ENCODE results near the gene RABGAP1L.
A peak's percentile ranks its signal among the peaks of the same experiment; 100 is the strongest.

Gene RABGAP1L

DNA sequence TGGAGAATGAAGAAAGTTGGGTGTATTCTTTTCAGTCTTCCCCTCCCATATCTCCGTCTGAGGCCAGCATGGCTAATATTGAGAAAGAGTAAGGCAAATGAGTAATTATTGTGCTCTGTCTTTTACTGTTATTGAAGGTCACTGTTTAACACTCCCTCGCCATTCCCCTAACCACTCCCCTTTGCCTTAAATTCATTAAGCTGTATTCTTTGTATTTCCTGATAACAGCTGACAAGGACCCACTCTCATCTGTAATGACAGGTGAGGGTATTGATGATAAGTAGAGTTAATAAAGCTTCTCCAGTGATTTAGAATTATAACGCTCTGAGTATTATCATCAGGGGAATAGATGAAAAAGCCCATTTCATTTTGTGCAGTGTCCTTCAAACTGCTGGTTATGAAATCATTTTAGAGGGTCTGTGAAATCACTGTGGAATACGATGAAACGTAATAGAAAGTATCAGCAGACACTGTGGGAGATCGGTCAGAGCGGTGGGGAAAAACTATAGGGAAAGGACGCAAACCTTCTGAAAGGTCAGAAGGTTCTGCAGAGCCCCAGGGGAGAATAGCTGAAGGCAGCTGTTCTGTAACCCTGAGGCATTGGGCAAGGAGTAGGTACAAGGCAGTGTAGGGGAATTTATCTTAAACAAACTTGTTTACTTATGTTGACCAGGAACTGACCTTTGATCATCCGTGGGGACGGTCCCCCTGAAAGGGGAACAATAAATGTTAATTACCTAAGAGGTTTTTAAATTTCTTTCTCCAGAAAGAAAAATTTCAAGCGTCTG lies 794.2 kb downstream of the RABGAP1L start:
- DNase-seq, result no peak

DNA sequence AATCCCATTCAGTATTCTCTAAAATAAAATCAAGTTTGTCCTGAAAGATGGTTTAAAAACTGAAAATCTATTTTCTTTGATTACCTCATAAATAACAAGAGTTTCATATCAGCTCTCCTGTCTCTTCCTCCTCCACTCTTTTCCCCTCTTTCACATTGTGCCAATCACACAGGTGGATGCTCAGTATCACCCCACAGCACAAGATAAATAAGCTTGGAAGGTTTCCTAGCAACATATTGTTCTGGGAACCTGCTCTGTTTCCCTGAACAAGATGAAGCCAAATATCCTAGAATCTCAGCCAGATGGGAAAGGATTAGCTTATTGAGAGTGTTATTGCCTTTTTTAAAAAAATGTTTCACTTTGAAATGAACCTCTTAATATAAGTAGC lies 794.7 kb downstream of the RABGAP1L start:
- no peak for DNase-seq

DNA sequence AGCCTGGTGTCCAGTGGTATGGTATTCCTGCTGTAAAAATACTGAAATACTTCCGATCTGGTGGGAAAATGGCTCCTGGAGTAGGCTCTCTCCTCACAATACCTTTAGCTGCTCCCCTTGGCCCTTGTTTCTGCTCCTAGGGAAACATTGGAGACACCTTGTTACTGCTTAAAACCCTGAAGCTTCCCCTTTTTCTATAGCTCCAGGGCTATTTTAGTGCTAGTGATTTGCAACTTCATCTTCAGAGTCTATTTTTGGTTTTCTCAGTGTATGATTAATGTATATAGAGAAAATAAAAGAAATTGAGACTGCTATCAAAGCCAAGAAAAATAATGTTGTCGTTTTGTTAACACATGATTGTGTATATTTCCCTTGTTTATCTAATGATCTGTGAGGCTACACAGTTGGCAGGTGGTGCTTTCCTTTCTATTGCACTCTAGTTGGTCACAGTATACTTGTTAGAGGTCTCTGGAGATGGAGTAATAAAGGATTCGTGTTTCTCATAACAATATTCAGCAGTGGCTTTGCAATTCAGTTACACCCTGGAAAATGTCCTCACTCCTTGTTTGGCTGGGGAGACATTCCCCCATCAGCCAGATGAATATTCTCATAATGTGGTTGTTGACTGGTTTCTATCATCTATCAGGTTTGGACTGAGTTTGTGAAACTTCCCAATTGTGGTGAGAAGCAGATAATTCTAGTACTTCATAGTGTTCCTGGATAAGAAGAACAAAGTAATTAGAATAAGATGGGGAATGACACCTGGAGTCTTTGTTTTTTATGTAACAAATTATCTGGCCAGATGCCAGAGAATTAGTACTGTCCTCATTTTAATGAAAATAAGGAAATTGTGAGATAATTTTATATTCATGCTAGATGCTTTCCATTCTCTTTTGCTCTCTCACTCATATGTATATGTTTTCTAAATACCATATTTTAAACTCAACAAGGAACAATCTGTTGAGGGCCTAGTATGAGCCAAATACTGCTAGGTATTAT lies 795.6 kb downstream of the RABGAP1L start:
- no peak for DNase-seq

DNA sequence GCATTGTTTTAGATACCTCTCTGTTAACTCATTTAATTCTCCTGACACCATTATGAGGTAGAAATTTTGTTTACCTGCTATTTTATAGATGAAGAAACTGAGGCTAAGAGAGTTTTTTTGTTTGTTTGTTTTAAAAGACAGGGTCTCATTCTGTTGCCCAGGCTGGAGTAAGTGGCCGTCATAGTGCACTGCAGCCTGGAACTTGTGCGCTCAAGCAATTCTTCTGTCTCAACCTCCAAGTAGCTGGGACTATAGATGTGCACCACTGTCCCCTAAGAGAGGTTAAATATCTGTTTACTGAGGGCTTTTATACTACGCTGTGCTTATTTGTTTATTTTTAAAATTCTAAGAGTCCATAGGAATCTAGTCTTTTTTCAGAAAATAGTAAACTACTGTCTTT lies 796.8 kb downstream of the RABGAP1L start:
- DNase-seq, result no peak

DNA sequence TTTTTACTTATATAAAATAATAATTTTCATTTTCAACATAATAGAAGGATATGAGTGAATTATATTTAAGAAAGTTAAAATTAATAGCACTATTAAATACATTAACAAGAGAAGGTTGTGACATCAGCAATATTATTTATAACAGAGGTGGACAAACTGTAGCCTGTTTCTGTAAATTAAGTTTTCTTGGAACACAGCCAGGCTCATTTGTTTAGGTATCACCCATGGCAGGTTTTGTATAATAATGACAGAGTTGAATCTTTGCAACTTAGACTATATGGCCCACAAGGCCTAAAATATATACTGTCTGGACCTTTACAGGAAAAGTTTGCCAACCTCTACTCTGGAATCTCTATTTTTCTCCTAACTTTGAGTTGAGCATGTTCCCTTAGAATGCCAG lies 797.7 kb downstream of the RABGAP1L start:
- no peak for DNase-seq

DNA sequence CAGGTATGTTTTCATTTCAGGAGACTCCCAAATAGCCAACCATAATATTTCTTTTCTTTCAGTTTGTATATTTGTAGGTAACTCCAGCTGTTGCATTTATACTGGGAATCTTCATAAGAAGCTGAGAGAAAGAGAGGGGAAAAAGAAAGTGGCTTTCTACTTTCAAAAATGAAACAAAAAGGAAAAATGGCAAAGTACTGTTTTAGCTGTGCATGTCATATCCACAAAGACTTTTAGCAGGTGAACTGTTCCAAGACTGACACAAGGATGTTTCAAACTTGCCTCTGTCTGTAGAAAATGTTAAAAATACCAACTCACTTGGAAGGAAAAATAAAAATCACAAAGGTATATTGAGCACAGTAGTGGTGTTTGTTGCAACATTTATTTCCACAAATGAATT lies 798.5 kb downstream of the RABGAP1L start:
- no peak for DNase-seq

DNA sequence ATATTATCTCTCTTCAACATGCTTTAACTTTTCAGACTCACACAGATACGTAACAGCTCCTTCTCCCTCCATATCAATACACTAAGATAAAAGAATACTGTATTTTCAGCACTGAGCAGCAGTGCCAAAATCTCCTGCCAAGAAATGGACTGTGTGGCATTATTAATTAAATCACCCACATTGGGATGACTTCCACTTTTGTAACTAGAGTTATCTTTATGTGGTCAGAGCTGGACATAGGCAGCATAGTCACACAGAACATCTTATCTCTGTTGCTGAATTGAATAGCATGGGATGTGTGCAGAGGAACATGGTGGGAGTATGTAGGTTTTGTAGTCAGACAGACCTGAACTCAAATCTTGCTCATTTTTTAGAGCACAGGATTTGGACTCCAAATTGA lies 799.1 kb downstream of the RABGAP1L start:
- no peak for DNase-seq

DNA sequence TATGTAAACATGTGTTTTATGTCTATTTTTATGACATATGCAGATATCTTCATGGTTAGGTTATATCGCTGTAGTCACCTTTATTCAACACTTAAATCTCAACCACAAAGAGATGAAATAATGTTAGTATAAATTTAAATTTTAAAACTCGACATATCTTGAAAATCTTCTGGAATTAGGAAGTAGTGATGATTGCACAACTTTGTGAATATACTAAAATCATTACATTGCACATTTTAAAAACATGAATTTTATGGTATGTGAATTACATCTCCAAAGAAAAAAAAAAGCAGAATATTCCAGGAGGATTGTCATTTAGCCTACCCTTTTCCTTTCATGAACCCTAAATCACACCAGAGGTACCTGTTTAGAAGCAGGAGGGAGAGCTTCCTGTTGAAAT lies 801.0 kb downstream of the RABGAP1L start:
- DNase-seq, result no peak

DNA sequence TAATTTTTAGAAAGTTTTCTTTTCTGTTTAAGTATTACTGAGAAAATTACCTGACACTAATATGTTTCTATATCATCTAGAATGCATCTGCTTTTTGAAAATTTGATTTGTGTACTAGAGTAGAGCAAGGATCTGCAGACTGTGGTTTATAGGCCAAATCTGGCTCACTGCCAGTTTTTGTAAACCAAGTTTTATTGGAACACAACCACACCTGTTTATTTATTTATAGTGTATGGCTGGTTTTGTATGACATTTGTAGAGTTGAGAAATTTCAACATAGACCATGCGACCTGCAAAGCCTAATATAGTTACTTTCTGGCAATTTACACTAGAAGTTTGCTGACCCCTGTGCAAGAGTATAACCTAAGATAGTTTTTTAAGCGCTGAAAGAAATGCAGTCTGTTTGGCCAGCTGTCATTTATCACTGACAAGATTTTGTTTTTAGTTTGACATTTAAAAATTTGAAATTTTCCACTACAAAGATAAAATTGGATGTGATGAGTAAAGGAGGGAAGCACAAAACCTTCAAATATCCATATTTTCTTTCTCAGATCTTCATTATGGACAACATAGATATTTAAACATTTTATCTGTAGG lies 804.3 kb downstream of the RABGAP1L start:
- DNase-seq, result peak; percentile 45

DNA sequence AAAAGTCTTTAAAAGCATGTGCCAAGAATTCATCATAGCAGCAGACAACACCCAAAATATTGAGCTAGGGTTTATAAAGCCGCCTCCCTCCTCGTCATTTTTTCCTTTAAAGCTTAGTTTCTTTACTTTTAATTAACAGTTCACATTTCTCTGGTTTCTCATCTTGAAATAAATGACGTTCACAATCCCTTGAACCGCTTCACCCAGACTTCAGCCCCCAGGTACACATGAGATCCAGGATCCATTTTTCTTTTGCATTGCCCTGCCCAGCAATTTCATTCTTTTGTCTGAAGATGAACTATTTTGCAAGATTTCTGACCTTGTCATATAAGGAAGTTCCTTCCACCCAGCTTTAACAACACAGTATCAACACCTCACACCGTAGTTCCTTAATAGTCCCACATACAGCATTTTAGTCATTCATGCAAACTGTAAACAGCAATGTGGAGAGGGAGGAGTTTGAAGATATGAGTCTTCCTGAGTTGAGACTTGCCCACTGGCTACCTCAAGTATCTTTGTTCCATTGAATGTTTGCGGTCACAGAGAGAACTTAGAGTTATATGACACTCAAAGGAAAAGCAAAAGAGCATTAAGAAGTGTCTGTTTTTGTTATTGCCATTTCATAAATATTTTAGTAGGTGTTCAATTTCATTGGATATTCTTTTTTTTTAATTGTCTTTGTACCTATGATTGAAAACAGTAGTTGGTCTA lies 805.1 kb downstream of the RABGAP1L start:
- DNase-seq, result peak; percentile 77

DNA sequence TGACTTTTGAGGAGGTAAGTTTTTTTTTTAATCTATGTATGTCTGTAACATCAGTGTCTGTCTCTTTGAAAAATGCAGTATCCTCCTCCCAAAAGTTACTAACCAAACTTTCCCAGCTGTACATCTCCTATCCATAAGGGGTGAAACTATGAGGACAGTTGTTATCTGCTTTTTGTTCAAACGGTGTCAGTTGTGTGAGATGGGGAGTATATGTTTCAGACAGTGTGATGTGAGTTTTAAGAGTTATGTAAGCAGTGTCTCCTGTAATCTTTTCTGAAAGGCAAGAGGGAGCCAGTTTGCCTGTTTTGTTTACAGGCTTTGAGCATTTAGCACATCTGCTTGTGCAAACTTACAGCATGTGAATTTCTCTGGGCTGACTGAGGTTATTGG lies 805.6 kb downstream of the RABGAP1L start:
- peak; percentile 69 for DNase-seq

DNA sequence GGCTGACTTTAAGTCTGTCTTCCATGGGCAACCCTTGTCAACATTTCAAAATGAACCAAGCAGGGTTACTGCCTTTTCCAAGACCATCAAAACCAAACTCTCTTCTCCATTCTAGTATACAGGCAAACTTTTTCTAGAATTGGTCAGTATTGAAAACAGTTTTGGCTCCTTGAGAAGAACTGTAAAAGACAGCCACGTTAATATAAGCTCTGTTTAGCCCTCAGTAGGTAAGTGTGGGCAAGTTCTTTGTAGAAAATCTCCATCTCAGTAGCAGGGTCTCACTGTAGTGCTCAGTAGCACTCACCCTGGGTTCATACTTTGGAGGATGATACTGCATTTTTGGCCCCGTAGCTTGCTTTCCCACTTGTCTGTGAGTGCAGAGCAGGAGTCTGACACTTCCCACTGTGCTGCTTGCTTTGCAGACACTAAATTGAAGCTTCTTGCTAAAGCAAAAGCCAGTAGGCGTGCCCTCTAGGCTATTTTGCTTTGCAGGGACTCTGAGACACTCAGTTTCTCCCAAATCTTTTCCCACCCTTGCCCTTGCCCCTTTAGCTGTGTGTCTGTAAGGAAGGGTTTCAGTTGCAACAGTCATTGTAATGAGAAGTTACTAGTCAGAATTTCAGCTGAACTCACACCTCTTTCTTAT lies 806.2 kb downstream of the RABGAP1L start:
- peak; percentile 40 for DNase-seq

DNA sequence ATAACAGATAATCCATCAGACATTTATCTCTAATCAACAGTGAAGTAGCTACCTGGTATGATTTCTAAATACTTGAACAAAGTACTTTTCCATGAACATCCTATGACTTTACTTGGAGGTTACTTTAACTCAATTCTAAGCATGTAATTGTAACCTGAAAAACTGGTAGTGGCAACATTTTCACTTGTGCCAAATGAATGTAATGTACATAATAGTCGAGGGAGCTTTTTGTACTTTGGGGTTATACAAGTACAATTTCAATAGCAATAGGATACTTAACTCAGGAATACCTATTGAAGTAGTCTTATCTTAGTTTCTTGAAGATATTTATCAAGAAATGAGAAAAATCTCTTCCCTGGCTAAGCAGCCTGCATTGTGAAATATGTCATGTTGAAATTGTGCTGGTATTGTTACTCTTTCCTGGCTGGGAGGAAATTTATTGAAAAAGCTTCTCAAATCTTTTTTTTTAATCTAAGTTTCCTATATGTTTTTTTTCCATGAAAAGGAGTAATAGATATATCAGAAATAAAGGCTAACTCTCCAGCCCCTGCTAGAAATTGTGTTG lies 806.8 kb downstream of the RABGAP1L start:
- peak; percentile 21 for DNase-seq

DNA sequence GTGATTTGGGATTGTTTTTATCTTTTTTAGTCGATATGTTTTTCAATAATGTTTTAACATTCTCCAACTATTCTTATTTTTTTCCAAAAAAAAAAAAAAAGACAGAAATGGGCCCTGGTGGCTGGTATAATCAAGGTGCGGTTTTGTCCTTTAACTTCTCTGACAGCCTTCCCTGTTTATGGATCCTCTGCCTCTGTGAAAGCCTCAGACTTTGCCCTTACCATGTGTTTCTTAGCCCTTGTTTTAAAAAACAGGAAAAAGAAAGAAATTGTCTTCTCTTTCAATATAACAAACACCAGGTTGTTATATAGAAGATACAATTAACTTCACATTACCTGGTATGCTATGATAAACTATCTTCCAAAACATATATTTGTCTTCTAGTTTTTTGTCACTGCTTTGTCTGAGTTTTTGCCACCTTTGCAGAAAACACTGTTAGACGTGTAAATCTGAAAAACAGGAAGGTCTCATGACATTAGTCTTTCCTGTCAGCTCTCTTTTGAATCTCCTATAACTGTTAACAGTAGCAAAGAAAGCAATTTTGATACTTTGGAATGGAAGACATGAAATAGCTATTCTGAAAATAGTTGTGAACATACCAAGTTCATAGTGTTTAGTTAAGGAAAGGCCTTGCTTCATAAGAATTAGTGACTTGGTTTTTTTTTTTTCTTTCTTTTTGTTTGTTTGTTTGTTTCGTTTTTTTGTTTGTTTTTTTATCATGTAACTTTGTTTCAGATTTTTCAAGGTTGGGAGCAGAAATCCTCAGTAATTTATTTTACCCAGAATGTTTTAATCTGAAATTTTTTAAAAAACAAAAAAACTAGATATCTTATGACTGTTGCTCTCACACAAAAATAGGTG lies 808.8 kb downstream of the RABGAP1L start:
- peak; percentile 66 for DNase-seq

DNA sequence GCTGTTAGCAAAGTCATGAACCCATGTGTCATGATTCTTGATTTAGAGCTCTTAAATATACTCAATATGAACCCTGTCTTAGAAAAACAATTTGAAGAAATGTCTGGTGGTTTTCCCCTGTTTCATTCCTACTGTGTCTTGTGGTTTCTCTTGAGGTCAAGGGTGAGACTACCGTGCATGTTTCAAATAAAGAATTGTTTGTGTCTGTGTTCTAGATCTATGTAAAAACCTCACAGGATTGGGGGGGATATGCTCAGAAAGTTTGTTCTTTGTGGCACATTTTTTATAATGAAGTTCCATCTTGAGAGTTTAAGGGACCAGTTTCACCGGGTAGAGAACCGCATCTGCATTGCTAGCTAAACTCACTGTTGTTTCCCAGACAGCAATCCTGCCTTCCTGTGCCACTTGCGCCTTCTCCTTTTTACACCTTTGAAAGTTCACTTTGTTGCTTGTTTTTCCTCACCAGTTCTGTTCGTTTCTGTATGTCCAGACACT lies 809.5 kb downstream of the RABGAP1L start:
- DNase-seq, result peak; percentile 85

DNA sequence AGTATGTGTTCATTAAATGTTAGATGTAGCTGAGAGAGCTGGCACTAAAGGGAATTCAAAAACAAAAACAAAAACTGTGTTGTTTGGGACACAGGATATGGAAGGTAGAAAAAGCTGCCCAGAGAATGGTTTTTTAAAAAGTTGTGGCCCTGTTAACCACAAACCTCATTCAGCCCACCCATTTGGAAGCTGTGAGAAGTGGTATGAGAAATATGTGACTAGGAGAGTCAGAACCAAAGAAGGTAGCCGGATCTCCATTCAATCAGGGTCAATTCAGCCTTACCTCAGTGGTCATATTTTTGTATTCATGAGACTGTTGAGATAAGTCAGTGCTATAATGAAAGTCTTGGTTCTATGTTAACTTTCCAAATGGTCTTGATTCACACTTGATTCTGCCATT lies 810.7 kb downstream of the RABGAP1L start:
- peak; percentile 46 for DNase-seq

DNA sequence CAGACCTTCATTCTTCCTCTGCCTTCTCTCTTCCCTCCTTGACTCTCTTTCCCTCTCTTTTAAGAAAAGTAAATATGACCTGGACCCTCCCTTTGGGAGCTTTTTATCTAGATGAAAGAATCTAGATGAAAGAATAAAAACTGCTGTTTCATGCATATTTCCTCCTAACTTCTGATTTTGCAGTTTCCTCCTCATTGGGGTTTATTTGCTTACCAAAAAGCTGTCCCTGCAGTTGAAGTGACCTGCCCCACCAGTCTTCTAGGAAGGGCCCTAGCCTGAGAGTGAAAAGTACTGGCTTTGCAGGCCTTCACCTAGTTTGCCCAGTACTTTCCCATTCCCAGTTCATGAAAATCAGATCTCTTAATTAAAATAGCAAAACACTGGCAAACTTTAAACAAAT lies 812.1 kb downstream of the RABGAP1L start:
- no peak for DNase-seq

DNA sequence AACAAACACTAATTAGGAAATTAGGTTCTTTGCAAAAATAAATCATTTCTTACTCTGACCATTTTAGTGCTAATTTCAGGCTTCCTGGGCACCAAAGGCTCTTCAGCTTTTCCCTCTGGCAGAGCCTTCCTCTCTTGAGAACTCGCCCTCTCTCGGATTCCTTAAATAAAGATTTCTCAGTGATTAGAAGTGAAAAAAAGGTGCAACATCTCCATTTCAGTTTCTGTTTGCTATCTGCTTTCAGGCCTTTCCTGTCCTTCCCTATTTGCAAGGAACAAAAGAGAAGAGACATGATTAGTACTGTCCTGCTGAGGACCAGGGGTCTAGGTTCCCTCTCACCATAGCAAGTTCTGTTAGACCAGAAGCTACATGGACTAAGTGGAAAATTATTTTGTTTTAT lies 812.6 kb downstream of the RABGAP1L start:
- DNase-seq, result no peak

DNA sequence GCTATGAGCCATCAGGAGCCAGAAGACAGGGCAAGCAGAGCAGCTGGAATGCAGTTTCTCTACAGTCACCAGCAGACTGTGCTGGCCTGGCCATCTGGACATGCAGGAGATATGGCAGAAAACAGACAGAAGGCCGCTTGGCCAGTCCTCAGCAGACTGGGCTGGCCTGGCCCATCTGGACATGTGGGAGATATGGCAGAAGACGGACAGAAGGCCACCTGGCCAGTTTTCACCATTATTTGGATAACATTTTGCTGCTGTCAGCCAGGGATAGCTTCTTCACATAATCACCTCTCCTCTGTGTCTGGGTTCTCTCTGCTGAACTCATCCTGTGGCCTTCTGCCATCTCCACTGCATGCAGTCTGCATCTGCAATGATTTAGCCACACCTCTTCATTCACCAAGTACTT lies 815.4 kb downstream of the RABGAP1L start:
- no peak for DNase-seq

DNA sequence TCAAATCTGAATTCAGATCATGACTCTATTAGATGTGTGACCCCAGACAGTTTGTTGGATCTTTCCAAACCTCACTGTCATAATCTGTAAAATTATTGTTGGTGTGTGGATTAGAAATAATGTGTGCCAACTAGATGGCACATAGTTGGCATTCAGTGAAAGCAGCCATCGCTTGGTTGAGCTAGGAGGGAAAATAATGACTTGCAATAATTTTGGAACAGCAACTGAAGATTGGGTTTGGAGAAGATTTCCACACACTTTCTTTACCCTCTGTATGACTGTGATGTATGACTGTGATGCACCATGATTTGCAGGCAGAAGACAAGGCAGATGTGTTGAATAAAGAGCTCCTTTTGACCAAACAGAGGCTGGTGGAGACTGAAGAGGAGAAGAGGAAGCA lies 816.4 kb downstream of the RABGAP1L start:
- no peak for DNase-seq

Measured in CD4-positive, alpha-beta T cell treated with Interleukin-12 subunit alpha and Interleukin-12 subunit beta, for 1 hour (primary cell).